HepG2 (cell line): ENCODE data around the gene GGT1. TPM values are rescaled to one million over a fixed set of nuclear protein-coding genes. Genes with fewer than 3 reads are reported as not detected.

Source experiments
- ATF4 ChIP-seq, 2 experiments: fragments of 450-650 bp in 1 of 2; sonication (generic) in 1 of 2; formaldehyde crosslinking; IDR thresholded peaks; 2 replicates each; pipeline versions ENCODE4 v1.5.0 to v1.8.0; 2020 to 2022; ENCODE audit warnings: mild to moderate bottlenecking in 1 of 2, missing genetic modification reagents in 1 of 2
- EP300 ChIP-seq, 3 experiments: sonication (generic) in 1 of 3; formaldehyde crosslinking in 1 of 3; IDR thresholded peaks; 2 replicates each; pipeline versions ENCODE4 v1.5.1 to v1.6.1; 2011 to 2020; ENCODE audit warnings: low read depth in 2 of 3, low read length in 2 of 3, borderline replicate concordance in 1 of 3, improper control_type of control experiment in 1 of 3, mild to moderate bottlenecking in 1 of 3, missing genetic modification reagents in 1 of 3, moderate library complexity in 1 of 3
- GATAD2A ChIP-seq: IDR thresholded peaks from 2 replicates; pipeline ENCODE4 v1.6.1; 2016
- LCORL ChIP-seq, 2 experiments: fragments of 450-650 bp in 1 of 2; sonication (generic) in 1 of 2; formaldehyde crosslinking in 1 of 2; IDR thresholded peaks; 2 replicates each; pipeline versions ENCODE4 v1.5.0 to v1.6.1; 2017 to 2020; ENCODE audit warnings: antibody characterized with exemption in 1 of 2, missing genetic modification reagents in 1 of 2
- NFKB2 ChIP-seq: sonication (generic); formaldehyde crosslinking; IDR thresholded peaks from 2 replicates; pipeline ENCODE4 v1.4.0; 2020; ENCODE audit warnings: missing genetic modification reagents, borderline replicate concordance
- NFYB ChIP-seq: sonication (generic); formaldehyde crosslinking; IDR thresholded peaks from 2 replicates; pipeline ENCODE4 v1.4.0; 2020; ENCODE audit warnings: missing genetic modification reagents
- NR2F1 ChIP-seq, 2 experiments: fragments of 450-650 bp in 1 of 2; formaldehyde crosslinking in 1 of 2; IDR thresholded peaks; 2 replicates each; pipeline versions ENCODE4 v1.5.0 to v1.6.1; 2016 to 2020; ENCODE audit warnings: mild to moderate bottlenecking in 1 of 2, missing compliant biosample characterization in 1 of 2, missing genetic modification reagents in 1 of 2, moderate library complexity in 1 of 2
- TBX3 ChIP-seq: fragments of 450-650 bp; IDR thresholded peaks from 2 replicates; pipeline ENCODE4 v1.6.1; 2017; ENCODE audit warnings: antibody characterized with exemption, mild to moderate bottlenecking, inconsistent platforms, borderline replicate concordance
- ZMYM2 ChIP-seq: sonication (generic); formaldehyde crosslinking; IDR thresholded peaks from 2 replicates; pipeline ENCODE4 v1.8.0; 2022; ENCODE audit warnings: mild to moderate bottlenecking, missing genetic modification reagents
- ZNF224 ChIP-seq: sonication (generic); formaldehyde crosslinking; IDR thresholded peaks from 2 replicates; pipeline ENCODE4 v1.5.0; 2020; ENCODE audit warnings: mild to moderate bottlenecking, missing genetic modification reagents
- ZNF773 ChIP-seq: sonication (generic); formaldehyde crosslinking; IDR thresholded peaks from 2 replicates; pipeline ENCODE4 v1.4.0; 2020; ENCODE audit warnings: missing genetic modification reagents, borderline replicate concordance
- polyA plus RNA-seq, 8 experiments: library from polyadenylated mRNA; depleted of rRNA in 3 of 8; stranded (reverse) in 7 of 8; unstranded in 1 of 8; fragments of >200 nt; fragmentation: Illumina TruSeq in 4 of 8; extraction: Trizol in 4 of 8; gene quantifications; 2 replicates each; pipeline versions ENCODE4 v1.2.1 to v1.2.3, GENCODE V29; 2011 to 2016; ENCODE audit warnings: low read depth in 4 of 8, missing spikeins in 1 of 8, mixed read lengths in 1 of 8; ENCODE audit not compliant: insufficient read depth in 1 of 8
- total RNA-seq, 5 experiments: library from RNA; depleted of rRNA; stranded (reverse); fragments of >200 nt; fragmentation: Illumina TruSeq; extraction: Trizol; gene quantifications; 2 replicates each; pipeline ENCODE4 v1.2.3, GENCODE V29; 2016; ENCODE audit warnings: low read depth in 1 of 5

GGT1 gene
- total and polyA plus RNA-seq, 2 of the 13 experiments (the other 11 are each of a cell fraction or from before 2014, with no cell fraction given) = 29.9 to 103 TPM

- TF ChIP-seq NR2F1 (CRISPR knock-in tag; IDR thresholded peaks at IDR 0.05) (0 out of 4 replicates have a peak, but pooled peaks of 1 of the 2 experiments have one; percentile 7), ATF4 (CRISPR knock-in tag; IDR thresholded peaks at IDR 0.05) (peak in 1 of 2 experiments; percentile 95; a peak in 2 of 4 replicates), ZNF773 (CRISPR knock-in tag) (no peak), NFKB2 (CRISPR knock-in tag) (peak; percentile 27; the same call in 1 of the 2 replicates), ZMYM2 (CRISPR knock-in tag) (0 out of 2 replicates have a peak, but pooled peaks have one; percentile 35), ZNF224 (CRISPR knock-in tag) (peak; percentile 86; the same call in 1 of the 2 replicates), GATAD2A (CRISPR knock-in tag) (peak; percentile 66; the same call in 1 of the 2 replicates), NFYB (CRISPR knock-in tag) (peak; percentile 41; the same call in 1 of the 2 replicates), LCORL (IDR thresholded peaks at IDR 0.05) (no peak), LCORL (CRISPR knock-in tag; IDR thresholded peaks at IDR 0.05) (peak; percentile 75; the same call in 1 of the 2 replicates), TBX3 (no peak), EP300 (IDR thresholded peaks at IDR 0.05; ENCODE audit: low read depth in 2 of 2, low read length in 2 of 2) (peak; percentile 19 to 31; a peak in 1 of 4 replicates), EP300 (CRISPR knock-in tag; IDR thresholded peaks at IDR 0.05; ENCODE audit: borderline replicate concordance) (peak; percentile 31; the same call in 1 of the 2 replicates)
- TF ChIP-seq, all 625 proteins: peak for 227
These were observed 10.0 kb upstream of the GGT1 start, which contains the start of gene LRRC75B (continued) for GRCh38 chr22:24592851-24593558.
